Jurkat, Clone E6-1 (cell line): ENCODE measurements around the gene DSG4.

Experiments used
- DNase-seq: peaks from one replicate; pipeline ENCODE4 v3.0.0-alpha.2; 2011; ENCODE audit warnings: low read depth, low spot score
- H3K4me3 ChIP-seq: 2 replicates; pipeline ENCODE4 v1.5.1; 2011; ENCODE audit warnings: mild to moderate bottlenecking, low read length, control low read depth, moderate library complexity

DSG4 gene

DNA sequence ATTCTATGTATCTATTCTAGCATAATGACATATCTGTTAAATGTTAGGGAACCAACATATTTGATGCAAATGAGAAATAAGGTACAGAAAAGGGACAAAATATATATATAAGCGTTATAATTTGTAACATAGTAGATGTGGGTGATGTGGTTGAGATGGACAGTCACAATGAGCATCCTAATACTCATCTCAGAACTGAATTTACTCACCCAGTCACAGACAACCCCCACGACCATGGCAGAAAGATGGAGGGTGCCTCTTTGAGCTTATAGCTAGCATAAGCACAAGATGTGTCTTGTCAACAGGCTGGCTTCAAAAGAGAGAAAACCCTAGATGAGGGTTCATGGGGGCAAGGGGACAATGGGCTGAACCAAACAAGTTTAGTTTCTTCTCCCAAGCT is 61.8 kb downstream of the DSG4 start:
- DNase-seq: no peak
- no peak overlapping the region for H3K4me3 ChIP-seq

GRCh38 chr18:31439807-31440325 is 63.3 kb downstream of the DSG4 start:
- DNase-seq: no peak
- H3K4me3 ChIP-seq: no peak overlapping the region

- no peak overlapping the region for H3K4me3 ChIP-seq
- DNase-seq: no peak
Observed at GRCh38 chr18:31440787-31441186, 64.2 kb downstream of the DSG4 start.

GRCh38 chr18:31441493-31441892 is 64.9 kb downstream of the DSG4 start:
- no peak for DNase-seq
- no peak overlapping the region for H3K4me3 ChIP-seq

DNA sequence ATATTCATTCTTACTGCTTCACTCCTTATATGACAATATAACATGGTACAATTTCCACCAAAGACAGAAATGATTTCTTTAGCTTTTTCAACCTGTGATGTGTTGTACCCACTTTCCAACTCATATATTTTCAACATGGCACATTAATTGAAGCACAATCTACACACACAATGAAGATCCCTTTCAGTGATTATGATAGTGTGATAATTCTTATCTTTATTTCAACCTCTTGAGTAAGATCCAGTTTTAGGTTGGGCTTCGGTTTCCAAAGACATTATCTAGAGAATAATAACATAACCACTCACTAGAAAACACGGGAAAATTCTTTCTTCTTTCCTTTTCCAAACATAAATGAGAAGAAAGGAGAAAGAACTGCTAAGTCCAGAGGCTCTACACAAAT is 67.6 kb downstream of the DSG4 start:
- DNase-seq: no peak
- no peak overlapping the region for H3K4me3 ChIP-seq

- DNase-seq: no peak
- H3K4me3 ChIP-seq: no peak overlapping the region
Observed at GRCh38 chr18:31445908-31446307, 69.3 kb downstream of the DSG4 start.

DNA sequence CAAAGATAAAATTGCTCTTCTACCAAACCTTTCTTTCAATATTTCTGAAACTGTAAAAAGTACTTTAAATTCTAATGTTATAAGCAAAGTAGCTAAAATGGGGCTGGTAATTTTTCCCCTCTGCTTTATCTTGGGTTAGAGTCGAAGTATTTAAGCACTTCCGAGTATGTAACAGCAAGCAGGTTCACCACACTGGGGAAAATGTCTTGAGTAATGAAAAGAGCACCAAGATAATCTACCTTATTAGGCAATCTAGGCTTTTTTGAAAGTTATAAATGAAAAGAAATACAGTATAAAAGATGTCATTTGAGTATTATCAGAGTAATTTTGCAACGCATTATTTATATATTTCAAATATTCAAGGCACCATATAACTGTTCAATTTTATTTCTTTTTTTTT is 70.3 kb downstream of the DSG4 start:
- no peak overlapping the region for H3K4me3 ChIP-seq
- DNase-seq: no peak

DNA sequence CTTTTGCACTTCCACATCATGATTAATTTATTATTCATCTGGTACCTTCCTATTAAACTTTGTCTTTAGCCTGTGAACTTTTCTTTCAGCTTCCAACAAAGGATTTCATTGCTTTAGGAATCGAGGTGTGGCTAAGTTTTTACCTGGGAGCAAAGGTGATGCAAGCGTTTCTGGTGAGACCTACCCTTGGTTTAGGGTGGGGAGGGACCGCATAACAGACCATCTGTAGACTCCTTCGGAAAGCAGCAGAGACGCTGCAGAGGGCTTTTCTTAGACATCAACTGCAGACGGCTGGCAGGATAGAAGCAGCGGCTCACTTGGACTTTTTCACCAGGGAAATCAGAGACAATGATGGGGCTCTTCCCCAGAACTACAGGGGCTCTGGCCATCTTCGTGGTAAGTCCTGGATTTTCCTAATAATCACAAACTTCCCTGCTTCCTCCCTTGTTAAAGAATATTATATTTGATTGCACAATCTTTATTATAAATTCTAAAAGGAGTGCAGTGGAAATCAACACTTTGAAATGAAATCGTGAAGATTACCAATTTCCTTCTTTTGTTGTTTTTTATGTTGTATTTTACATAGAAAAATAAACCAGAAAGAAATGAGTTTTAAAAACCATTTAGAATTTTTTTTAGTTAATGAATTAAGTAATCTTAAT is 71.1 kb downstream of the DSG4 start, which contains the start of gene DSG3:
Gene DSG3, plus strand, starts transcription at position 212 of the 662 bp plus-strand sequence. Its CDS starts 137 bp downstream, at position 349.
- H3K4me3 ChIP-seq: no peak within 1 kb of the TSS
- DNase-seq: no peak

- DNase-seq: no peak
- H3K4me3 ChIP-seq: no peak overlapping the region
Observed at GRCh38 chr18:31450409-31450808, 73.8 kb downstream of the DSG4 start.

- no peak for DNase-seq
- no peak overlapping the region for H3K4me3 ChIP-seq
Observed at GRCh38 chr18:31451625-31452024, 75.0 kb downstream of the DSG4 start.

- DNase-seq: no peak
- no peak overlapping the region for H3K4me3 ChIP-seq
Observed at GRCh38 chr18:31454066-31454708, 77.6 kb downstream of the DSG4 start.
